HG03066 (cell line): ENCODE measurements around the gene TRIM74.
"Not testable (repeated sequence)": the region's sequence is repeated elsewhere in the genome, so short reads cannot be mapped to it uniquely, and the experiment has no call there.

ENCODE experiments used
- ATAC-seq: cut with Tn5 transposase; IDR thresholded peaks from one replicate; pipeline ENCODE4 v1.9.1; 2021; ENCODE audit warnings: low read depth; ENCODE audit not compliant: unreplicated experiment

TRIM74 gene

DNA sequence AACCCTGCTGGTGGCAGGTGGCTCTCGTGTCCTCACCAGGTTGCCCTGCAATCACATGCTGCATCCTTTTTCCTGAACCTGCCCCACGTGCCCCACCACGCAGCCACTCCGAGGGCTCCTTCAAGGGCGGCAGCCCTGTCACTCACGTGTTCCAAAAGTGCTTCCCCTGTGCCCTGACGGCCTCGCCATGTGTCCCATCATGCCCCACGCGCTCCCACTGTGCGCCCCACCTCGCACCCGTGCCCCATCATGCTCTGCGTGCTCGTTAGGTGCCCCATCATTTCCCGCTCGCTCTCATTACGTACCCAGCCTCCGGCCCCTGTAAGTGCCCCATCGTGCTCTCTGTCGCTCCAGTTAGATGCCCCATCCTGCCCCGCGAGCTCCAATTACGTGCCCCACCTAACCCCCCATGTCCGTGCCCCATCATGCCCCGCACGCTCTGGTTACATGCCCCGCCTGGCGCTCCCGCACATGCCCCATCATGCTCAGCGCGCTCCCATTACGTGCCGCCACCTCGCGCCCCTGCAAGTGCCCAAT, at the start of gene TRIM74:
Gene TRIM74, minus strand, starts transcription at position 487 of the 537 bp plus-strand sequence. CDS start 3,309 bp downstream, outside the sequence.
- ATAC-seq, result not testable (repeated sequence)

DNA sequence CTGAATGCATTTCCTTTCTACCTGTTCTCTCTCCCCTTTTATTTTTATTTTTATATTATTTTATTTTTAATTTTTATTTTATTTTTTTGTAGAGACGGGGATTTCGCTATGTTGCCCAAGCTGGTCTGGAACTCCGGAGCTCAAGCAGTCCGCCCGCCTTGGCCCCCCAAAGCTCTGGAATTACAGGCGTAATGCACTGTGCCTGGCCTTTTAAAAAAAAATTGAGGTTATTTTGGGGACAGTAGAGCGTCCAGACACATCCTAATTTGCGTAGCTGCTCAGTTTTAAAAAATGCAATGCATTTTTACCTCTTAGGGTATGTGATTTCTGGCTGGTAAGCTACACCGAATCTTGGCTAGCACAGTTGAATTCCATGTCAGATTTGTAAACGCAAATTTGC, 37.2 kb upstream of the TRIM74 start:
- ATAC-seq, result not testable (repeated sequence)

DNA sequence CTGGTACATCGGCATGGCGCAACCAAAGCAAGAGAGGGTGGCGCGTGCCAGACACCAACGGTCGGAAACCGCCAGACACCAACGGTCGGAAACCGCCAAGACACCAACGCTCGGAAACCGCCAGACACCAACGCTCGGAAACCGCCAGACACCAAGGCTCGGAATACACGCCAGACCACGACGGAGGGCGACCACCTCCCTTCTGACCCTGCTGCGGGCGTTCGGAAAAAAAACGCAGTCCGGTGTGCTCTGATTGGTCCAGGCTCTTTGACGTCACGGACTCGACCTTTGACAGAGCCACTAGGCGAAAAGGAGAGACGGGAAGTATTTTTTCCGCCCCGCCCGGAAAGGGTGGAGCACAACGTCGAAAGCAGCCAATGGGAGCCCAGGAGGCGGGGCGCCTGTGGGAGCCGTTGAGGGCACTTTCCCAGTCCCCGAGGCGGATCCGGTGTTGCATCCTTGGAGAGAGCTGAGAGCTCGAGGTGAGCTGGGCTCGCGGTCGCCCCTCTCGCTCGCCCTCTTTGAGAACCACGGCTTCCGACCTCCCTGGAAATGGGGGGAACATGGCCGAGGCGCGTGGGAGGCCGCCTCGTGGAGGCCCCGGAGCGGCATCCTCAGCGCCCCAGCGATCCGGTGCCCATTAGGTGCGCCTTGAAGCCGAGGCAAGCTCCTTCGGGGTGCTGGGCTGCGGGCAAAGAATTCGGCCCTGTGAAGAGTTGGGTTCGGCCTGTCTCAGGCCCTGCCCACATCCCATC, 36.6 kb upstream of the TRIM74 start:
- ATAC-seq, result peak; percentile 77

DNA sequence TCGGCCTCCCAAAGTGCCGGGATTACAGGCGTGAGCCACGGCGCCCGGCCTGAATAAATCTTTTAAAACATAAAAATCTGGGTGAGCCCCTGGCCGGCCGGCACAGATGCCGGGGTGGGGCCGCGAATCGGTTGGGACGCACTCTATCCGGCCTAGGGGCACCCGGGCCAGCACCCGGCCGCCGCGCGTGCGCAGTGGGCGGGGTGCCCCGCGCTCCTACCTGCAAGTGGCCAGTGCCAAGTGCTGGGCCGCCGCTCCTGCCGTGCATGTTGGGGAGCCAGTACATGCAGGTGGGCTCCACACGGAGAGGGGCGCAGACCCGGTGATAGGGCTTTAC, 36.1 kb upstream of the TRIM74 start:
- ATAC-seq, result peak; percentile 81

DNA sequence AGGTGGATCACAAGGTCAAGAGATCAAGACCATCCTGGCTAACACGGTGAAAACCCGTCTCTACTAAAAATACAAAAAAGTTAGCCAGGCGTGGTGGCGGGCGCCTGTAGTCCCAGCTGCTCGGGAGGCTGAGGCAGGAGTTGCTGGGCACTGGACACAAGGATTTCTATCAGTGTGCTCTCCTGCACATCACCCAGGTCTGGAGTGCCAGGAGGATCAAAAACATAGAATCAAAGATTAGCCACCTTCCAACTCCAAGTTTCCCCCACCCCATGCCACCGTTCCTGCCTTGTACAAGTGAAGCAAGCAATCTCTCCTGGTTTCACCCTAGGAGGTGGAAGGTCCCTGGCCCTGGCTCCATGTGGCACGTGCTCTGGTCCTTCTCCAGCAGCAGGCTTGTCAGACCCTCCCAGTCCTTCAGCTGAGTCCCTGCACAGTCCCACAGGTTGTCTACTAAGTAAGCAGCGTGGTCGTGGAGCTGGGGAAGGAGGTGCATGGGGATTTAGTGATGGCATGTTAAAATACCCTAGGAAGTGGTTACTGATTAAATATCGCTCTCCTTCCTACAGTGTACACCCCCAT, 28.7 kb upstream of the TRIM74 start:
- not testable (repeated sequence) for ATAC-seq

DNA sequence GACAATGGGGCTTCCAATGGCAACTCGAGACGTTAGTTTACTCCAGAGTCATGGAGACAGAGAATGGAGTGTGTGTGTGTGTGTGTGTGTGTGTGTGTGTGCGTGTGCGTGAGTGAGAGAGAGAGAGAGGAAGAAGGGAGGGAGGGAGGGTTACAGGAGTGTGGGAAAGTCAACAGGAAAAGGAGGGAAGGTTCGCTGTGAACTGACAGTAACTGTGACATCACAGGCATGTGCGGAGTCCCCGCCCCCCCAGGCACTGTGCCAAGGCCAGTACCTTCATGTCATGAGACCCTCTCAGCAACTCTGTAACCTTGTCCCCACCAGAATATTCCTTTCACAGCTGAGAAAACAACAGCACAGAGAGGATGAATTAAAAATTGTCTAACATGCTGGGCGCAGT, 28.2 kb upstream of the TRIM74 start:
- ATAC-seq, result not testable (repeated sequence)

DNA sequence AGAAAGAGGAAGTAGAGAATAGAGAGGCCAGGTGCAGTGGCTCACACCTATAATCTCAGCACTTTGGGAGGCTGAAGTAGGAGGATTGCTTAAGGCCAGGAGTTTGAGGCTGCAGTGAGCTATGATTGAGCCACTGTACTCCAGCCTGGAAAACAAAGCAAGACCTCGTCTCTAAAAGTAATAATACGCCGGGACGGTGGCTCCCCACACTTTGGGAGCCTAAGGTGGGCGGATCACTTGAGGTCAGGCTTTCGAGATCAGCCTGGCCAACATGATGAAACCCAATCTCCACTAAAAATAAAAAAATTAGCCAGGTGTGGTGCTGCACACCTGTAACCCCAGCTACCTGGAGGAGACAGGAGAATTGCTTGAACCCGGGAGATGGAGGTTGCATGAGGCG, 26.2 kb upstream of the TRIM74 start:
- not testable (repeated sequence) for ATAC-seq

DNA sequence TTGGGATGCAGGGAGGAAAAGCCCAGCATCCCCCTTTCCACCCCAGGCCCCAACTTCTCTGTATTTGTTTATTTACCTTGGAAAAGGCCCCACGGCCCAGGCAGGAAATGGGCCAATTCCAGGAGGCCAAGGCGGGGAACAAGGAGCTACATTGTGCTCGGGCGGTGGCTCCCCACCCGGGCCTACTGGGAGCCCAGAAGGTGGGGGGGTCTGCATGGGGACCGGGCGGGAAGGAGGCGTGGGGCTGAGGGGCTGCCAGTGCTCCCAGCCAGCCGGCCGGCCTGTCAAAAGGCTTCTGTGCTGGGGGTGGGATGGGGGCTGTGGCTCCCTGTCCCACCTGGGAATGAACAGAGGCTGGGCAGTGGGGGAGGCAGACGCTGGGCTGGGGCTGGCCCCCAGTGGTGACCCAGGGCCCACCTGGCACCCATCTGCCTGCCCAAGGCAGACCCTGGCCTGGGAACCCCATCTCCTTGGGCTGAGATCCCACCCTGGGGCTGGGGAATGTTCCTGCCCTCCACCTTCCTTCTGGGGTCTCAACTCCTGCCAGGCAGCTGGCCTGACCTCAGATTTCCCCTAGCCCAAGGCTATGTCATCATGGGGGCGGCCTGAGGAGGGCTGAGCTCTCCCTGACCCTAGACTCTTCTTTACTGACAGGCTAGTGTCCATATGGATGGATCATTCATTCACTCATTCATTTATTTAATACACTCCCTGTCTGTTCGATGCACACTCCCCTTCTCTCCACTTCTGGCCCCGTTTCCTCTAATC, 21.1 kb upstream of the TRIM74 start:
- not testable (repeated sequence) for ATAC-seq

DNA sequence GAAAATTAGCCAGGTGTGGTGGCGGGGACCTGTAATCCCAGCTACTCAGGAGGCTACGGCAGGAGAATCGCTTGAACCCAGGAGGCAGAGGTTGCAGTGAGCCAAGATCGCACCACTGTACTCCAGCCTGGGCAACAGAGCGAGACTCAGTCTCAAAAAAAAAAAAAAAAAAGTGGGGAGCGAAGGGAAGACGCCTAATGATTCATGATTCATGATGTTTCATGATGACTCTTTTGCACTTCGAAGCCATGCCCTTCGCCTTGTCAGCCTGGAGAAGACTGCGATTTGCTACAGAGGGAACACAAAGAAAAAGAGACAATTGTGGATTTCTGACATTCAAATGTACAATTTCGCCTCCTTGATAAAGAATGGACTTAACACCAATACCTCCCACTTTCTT, 12.8 kb upstream of the TRIM74 start:
- ATAC-seq, result not testable (repeated sequence)

DNA sequence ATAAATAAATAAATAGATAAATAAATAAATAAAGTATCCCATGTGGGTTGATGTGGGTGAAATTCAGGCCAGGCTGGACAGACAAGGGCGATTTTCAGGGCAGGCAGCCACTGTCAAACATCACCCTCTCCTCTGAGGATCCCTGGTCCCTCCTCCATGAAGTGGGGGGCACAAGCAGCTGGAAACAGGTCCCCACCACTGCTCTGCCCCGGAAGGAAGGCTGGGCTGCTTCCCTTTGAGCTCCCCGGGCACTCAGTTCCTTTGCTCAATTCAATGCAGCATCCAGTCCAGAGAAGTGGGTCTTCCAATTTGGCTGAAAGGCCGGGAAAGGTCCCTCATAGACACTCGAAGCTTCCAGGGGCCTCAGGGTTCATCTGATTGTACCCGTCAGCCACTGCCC, 11.1 kb upstream of the TRIM74 start:
- ATAC-seq, result not testable (repeated sequence)

DNA sequence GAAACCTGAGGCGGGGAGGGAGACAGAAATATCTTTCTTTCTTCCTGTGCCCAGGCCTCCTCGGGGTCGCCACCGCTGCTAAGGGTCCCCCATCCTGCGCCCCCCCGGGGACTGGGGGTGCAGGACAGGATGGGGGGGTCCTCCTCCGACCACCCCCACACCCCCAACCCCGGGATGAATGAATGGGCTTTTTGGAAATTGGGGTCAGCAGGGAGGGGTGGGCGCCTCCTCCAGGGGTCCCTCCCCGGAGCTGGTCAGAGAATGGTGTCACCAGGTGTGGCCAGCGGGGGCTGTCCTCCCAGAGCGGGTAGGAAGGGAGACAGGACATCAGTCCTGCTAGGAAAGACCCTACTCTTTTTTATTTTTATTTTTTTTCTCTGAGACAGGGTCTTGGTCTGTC, 7.2 kb upstream of the TRIM74 start:
- ATAC-seq, result not testable (repeated sequence)

DNA sequence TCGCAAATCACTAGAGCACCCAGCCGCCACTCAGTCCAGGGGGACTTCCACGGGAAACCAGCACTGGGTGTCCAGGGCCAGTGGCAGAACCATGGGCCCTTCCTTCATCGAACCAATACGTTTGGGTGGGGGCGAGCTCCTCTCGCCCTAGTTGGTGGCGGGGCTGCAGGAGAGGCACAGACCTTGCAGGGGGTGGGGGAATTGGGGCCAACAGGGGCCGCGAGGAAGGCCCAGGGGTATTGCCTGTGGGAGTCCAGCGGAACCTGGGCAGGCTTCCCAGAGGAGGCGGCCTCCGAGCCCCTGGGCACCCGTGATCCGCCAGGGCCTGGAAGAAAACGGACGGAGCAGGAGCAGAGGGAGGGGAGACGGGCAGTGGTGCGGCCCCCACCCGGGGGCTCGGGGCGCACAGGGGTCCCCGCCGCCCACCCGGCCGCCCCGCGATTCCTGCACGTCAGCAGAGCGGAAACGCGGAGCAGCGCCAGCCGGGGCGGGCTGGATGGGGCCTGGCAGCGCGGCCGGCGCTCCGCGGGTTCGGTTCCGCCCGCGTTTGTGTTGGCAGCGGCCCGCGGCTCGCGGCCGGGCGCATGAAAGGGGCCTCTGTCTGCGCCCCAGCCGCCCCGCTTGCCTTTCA, 6.5 kb upstream of the TRIM74 start:
- ATAC-seq, result not testable (repeated sequence)

DNA sequence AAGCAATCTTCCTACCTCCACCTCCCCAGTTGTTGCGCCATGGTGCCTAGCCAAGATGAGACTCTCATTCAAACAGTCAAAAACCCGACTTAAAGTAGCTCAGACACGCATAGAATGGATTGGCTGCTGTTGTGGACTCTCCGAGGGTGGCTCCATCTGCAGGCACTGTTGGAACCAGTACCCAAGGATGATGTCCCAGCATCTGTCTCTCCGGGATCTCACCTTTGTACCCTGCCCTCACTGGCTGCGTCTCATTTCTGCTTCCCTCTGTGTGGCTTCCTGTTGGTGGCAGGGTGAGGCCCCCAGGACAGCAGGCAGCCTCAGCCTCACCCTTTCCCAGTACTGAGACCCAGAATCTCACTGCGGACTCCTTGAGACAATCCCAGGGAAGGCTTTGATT, 5.5 kb upstream of the TRIM74 start:
- not testable (repeated sequence) for ATAC-seq

DNA sequence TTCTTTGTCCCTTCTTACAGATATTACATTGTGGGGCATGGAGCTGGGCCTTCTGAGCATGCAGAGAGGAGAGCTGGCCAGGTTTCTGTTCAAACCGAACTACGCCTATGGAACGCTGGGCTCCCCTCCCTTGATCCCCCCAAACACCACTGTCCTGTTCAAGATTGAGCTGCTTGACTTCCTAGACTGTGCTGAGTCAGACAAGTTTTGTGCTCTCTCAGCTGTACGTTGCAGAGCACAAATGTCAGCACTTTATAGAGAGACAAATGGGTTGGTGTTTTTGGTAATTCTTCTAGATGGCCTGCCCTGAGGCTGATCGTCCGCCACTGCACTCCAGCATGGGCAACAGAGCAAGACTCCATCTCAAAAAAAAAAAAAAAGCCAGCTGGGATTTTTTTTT, 2.2 kb upstream of the TRIM74 start:
- ATAC-seq, result not testable (repeated sequence)

DNA sequence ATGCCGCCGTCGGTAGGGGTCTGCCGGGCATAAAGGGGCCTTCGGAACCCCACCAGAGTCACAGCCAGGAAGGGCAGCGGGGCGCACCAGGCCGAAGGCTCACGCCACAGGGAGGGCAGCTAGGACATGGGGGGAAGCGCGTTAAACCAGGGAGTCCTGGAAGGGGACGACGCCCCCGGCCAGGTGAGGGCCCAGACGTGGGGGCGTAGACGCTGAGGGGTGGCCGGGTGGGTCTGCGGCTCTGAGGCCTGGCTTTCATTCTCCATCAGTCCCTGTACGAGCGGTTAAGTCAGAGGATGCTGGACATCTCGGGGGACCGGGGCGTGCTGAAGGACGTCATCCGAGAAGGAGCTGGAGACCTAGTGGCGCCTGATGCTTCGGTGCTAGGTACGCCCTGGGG, 422 bp upstream of the TRIM74 start:
- not testable (repeated sequence) for ATAC-seq

DNA sequence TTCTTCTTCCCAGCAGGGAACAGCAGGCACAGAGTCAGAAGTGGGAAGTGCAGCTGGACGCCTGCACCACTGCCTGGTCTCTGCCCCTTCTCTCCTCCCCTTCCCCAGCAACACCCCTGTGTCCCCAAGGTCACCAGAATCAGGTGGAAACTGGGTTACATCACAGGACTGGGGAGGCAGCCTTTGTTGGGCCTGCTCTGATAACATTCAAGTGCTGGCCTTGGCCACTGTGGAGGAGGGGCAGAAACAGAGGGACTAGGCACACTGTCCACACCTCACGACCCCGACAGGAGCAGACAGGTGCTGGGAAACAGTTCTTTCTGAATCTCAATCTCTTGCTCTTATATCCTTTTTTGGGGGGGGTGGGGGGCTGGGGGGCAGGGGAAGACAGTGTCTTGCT, 2.4 kb downstream of the TRIM74 start:
- ATAC-seq, result not testable (repeated sequence)

DNA sequence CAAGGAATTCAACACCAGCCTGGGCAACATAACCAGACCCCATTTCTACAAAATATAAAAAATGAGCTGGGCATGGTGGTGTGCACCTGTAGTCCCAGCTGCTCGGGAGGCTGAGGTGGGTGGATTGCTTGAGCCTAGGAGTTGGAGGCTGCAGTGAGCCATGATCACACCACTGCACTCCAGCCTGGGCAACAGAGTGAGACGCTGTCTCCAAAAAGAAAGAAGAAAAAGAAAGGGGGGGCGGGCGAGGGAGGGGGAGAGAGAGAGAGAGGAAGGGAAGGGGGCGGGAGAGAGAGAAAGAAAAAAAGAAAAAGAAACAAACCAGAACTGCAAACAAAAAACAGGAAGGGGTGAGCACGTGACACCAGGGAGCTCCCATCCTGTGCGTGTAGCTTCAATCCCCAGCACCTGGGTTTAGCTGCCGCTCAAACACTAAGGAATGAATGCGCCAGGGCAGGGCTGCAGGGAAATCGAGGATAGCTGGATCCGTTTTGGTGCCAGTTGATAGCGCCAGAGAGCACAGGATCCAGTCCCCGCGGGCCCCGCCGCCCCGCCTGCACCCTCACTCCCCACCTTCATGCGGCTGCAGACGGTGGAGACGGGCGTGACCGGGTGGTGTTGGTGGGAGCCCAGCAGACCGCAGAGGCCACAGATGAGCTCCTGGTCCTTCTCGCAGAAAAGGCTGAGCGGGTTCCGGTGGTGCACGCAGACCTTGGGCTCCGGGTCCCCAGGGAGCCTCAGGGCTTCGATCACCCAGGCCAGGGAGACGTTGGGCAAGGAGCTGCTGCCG, 3.9 kb downstream of the TRIM74 start:
- not testable (repeated sequence) for ATAC-seq

DNA sequence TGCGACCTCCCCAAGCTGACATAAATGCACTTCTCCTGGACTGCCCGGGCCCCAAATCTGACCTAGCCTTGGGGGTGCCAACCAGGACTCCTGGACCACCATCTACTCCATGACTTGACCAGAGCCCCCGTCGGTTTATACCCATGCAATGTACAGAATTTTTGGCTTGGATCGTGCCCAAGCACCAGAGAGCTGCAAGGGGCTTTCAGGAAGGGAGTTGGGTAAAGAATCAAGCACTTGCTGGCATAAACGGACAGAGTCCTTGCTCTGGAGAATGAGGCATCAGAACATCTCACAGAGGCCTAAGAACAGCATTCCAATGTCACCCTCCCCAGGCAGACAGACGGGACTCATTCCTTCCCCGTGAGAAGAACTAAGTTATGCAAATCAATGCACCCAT, 6.2 kb downstream of the TRIM74 start:
- not testable (repeated sequence) for ATAC-seq

DNA sequence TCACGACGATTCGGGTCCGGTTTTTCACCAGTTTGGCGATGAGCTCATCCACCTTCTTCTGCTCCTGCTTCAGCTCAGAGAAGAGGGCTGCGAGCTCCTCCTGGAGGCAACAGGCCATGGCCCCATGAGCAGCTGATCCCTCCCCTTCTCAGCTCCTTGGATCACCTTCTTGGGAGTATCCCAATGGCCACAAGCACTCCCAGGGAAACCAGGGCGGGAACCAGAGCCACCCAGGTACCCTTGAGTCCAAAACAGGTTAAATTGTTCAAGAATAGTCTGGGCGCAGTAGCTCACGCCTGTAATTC, 8.0 kb downstream of the TRIM74 start:
- not testable (repeated sequence) for ATAC-seq
